ENCODE data around the gene GPSM3. TPM values are rescaled to one million over a fixed set of nuclear protein-coding genes. Genes with fewer than 3 reads are reported as not detected.
A peak's percentile ranks its signal among the peaks of the same experiment; 100 is the strongest.

The GPSM3 gene
- total and polyA plus RNA-seq, 2 donors from 2014 or later: 6.2 to 28.1 TPM

DNA sequence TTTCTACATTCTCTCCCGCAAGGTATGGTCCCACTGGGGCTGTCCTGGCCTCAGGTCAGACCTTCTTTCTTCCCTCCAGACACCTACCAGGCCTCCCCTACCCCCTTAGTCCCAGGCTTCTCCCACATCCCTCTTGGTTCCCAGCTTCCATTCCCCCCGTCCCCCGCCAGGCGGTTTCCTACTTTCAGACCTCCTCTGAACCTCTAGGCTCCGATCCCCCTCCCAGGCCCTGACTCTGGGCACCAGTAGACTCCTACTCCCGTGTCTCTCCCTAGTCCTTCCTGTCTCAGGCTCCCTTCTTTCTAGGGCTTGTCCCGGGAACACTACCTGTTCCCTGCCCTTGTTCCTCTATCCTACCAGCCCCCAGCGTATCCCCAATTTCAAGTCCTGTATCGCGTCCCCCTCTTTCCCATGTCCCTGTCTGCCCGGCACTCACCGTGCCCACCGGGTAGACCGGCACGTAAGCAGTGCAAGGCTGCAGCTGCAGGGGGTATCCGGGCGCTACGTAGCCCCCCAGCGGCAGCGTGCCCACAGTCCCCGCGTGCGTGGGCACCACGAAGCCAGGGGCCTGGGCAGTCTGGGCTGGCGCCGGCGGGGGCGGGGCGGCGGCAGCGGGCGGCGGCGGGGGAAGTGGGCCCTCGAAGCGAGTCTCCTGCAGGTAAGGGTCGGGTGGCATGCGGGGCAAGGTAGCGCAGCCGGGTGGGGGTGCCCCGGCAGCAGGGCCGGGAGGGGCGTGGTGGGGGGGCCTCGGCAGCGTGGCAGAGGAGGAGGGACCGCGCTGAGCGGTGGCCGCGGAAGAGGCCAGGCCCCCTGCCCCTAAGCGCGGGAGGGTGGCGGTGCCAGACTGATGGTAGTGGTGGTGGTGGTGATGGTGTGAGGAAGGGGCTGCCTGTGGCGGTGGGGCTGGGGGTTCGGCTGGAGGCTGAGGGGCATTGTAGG, 42.2 kb downstream of the GPSM3 start:
- TF ChIP-seq CTCF (IDR thresholded peaks at IDR 0.05; ENCODE audit: borderline replicate concordance, extremely low read depth, insufficient read depth): no peak
- Histone ChIP-seq H3K27ac (ENCODE audit: low read depth in 2 of 2, low read length in 2 of 2) (no peak overlapping the region), H3K4me1 (ENCODE audit: control insufficient read depth in 2 of 3, insufficient read depth in 2 of 3, low read depth in 1 of 3, low read length in 3 of 3) (peaks cover 4 to 15% (median 13%) of the 10 kb centered on the region in 3 donors), H3K4me3 (ENCODE audit: low read length in 3 of 3) (no peak overlapping the region), H3K27me3 (ENCODE audit: control insufficient read depth, insufficient read depth, low read length) (no peaks in the 10 kb centered on the region), H3K36me3 (ENCODE audit: control insufficient read depth in 2 of 3, insufficient read depth in 3 of 3, low read length in 3 of 3) (no peaks in the 10 kb centered on the region), H3K9me3 (ENCODE audit: control insufficient read depth in 2 of 3, insufficient read depth in 1 of 3, low read length in 3 of 3) (no peaks in the 10 kb centered on the region), H3K9ac (ENCODE audit: low read length in 3 of 3) (no peak overlapping the region)
- intact Hi-C loops (cut with DNase I): no loop called here
- peak in 4 of 5 donors; percentile 18 to 73 (median 30) for DNase-seq
- no peak for FAIRE-seq

- no peaks in the 10 kb centered on the region for H3K27me3 ChIP-seq (ENCODE audit: control insufficient read depth, insufficient read depth, low read length)
Observed at GRCh38 chr6:32149092-32149755, 43.2 kb downstream of the GPSM3 start.

GRCh38 chr6:32148289-32149091, 44.0 kb downstream of the GPSM3 start:
- FAIRE-seq (no peak), DNase-seq (peak; percentile 85 to 93 (median 90))
- Histone ChIP-seq H3K27me3 (ENCODE audit: control insufficient read depth, insufficient read depth, low read length) (no peaks in the 10 kb centered on the region), H3K36me3 (ENCODE audit: control insufficient read depth in 2 of 3, insufficient read depth in 3 of 3, low read length in 3 of 3) (no peaks in the 10 kb centered on the region), H3K4me3 (ENCODE audit: low read length in 3 of 3) (peak overlapping the region in 2 of 3 donors; percentile 49 to 58), H3K4me1 (ENCODE audit: control insufficient read depth in 2 of 3, insufficient read depth in 2 of 3, low read depth in 1 of 3, low read length in 3 of 3) (peaks cover 4 to 9% (median 7%) of the 10 kb centered on the region in 3 donors), H3K9me3 (ENCODE audit: control insufficient read depth in 2 of 3, insufficient read depth in 1 of 3, low read length in 3 of 3) (no peaks in the 10 kb centered on the region), H3K27ac (ENCODE audit: low read depth in 2 of 2, low read length in 2 of 2) (no peak overlapping the region), H3K9ac (ENCODE audit: low read length in 3 of 3) (peak overlapping the region in 1 of 3 donors; percentile 36)
- no peak for TF ChIP-seq CTCF (IDR thresholded peaks at IDR 0.05; ENCODE audit: borderline replicate concordance, extremely low read depth, insufficient read depth)
- intact Hi-C loops (cut with DNase I): no loop called here

More at GRCh38 chr6:32149092-32149755, 43.2 kb downstream of the GPSM3 start:
- intact Hi-C loops (cut with DNase I): no loop called here
- peak overlapping the region in 1 of 3 donors; percentile 51 for H3K4me3 ChIP-seq (ENCODE audit: low read length in 3 of 3)
- H3K9me3 ChIP-seq (ENCODE audit: control insufficient read depth in 2 of 3, insufficient read depth in 1 of 3, low read length in 3 of 3): no peaks in the 10 kb centered on the region
- no peak overlapping the region for H3K27ac ChIP-seq (ENCODE audit: low read depth in 2 of 2, low read length in 2 of 2)
- no peaks in the 10 kb centered on the region for H3K36me3 ChIP-seq (ENCODE audit: control insufficient read depth in 2 of 3, insufficient read depth in 3 of 3, low read length in 3 of 3)
- TF ChIP-seq CTCF (IDR thresholded peaks at IDR 0.05; ENCODE audit: borderline replicate concordance, extremely low read depth, insufficient read depth): no peak
- FAIRE-seq (no peak), DNase-seq (peak in 2 of 5 donors; percentile 23 to 67)
- H3K9ac ChIP-seq (ENCODE audit: low read length in 3 of 3): no peak overlapping the region
- peaks cover 4 to 9% (median 7%) of the 10 kb centered on the region in 3 donors for H3K4me1 ChIP-seq (ENCODE audit: control insufficient read depth in 2 of 3, insufficient read depth in 2 of 3, low read depth in 1 of 3, low read length in 3 of 3)

Measured in kidney (tissue), 14 donors.